Measurements from ENCODE around the gene TUFM.
"Not testable (repeated sequence)": the region's sequence is repeated elsewhere in the genome, so short reads cannot be mapped to it uniquely, and the experiment has no call there.

Gene TUFM

GRCh38 chr16:28823873-28824716, 22.1 kb downstream of the TUFM start:
- H3K4me3 ChIP-seq (ENCODE audit: low read depth, low read length): peak overlapping the region; percentile 95
- DNase-seq (ENCODE audit: low read depth, low spot score): peak; percentile 99
- TF ChIP-seq, protein P1, sequence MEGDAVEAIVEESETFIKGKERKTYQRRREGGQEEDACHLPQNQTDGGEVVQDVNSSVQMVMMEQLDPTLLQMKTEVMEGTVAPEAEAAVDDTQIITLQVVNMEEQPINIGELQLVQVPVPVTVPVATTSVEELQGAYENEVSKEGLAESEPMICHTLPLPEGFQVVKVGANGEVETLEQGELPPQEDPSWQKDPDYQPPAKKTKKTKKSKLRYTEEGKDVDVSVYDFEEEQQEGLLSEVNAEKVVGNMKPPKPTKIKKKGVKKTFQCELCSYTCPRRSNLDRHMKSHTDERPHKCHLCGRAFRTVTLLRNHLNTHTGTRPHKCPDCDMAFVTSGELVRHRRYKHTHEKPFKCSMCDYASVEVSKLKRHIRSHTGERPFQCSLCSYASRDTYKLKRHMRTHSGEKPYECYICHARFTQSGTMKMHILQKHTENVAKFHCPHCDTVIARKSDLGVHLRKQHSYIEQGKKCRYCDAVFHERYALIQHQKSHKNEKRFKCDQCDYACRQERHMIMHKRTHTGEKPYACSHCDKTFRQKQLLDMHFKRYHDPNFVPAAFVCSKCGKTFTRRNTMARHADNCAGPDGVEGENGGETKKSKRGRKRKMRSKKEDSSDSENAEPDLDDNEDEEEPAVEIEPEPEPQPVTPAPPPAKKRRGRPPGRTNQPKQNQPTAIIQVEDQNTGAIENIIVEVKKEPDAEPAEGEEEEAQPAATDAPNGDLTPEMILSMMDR (IDR thresholded peaks at IDR 0.05; ENCODE audit: low read depth, low read length): no peak
- in situ Hi-C loops (cut with HindIII; ENCODE audit: low sequenced_read_pairs): no loop called here

DNA sequence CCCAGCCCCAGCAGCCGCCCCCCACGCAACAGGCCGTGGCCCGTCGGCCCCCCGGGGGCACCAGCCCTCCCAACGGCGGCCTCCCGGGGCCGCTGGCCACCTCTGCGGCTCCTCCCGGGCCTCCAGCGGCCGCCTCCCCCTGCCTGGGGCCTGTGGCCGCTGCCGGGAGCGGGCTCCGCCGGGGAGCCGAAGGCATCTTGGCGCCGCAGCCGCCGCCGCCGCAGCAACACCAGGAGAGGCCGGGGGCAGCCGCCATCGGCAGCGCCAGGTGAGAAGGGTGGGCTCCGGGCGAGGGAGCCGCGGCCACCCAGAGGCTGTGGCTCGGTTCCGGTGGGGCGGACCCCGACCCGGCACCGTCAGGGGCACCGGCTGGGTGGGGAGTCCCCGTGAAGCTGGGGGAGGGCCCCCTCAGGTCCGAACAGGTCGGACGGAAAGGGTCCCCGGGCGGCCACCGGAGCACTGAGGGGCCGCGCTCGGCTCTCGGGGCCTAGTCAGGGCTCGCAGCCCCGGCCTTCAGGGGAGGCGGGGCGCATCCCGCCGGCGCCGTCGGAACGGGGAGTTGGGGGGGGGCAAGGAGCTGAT, 22.8 kb downstream of the TUFM start:
- DNase-seq (ENCODE audit: low read depth, low spot score): no peak
- TF ChIP-seq, protein P1 (IDR thresholded peaks at IDR 0.05; ENCODE audit: low read depth, low read length): no peak
- in situ Hi-C loops (cut with HindIII; ENCODE audit: low sequenced_read_pairs): no loop called here
- H3K4me3 ChIP-seq (ENCODE audit: low read depth, low read length): peak overlapping the region; percentile 95

- in situ Hi-C loops (cut with HindIII; ENCODE audit: low sequenced_read_pairs): no loop called here
- DNase-seq (ENCODE audit: low read depth, low spot score): peak; percentile 98
- TF ChIP-seq, protein P1 (IDR thresholded peaks at IDR 0.05; ENCODE audit: low read depth, low read length): no peak
- peak within 1 kb of the TSS; percentile 95 for H3K4me3 ChIP-seq (ENCODE audit: low read depth, low read length)
These were observed 23.4 kb downstream of the TUFM start, which contains the start of gene ATXN2L for GRCh38 chr16:28822520-28823290. Gene ATXN2L, plus strand, starts transcription at chr16:28822999. Its CDS starts 261 bp downstream, at chr16:28823260.

GRCh38 chr16:28821874-28822519, 24.2 kb downstream of the TUFM start:
- peak overlapping the region; percentile 95 for H3K4me3 ChIP-seq (ENCODE audit: low read depth, low read length)
- DNase-seq (ENCODE audit: low read depth, low spot score): no peak
- in situ Hi-C loops (cut with HindIII; ENCODE audit: low sequenced_read_pairs): no loop called here
- TF ChIP-seq, protein P1 (IDR thresholded peaks at IDR 0.05; ENCODE audit: low read depth, low read length): no peak

- DNase-seq (ENCODE audit: low read depth, low spot score); H3K4me3 ChIP-seq (ENCODE audit: low read depth, low read length); in situ Hi-C loops (cut with HindIII; ENCODE audit: low sequenced_read_pairs): not testable (repeated sequence)
These were observed 25.6 kb downstream of the TUFM start for GRCh38 chr16:28820546-28820945.

DNA sequence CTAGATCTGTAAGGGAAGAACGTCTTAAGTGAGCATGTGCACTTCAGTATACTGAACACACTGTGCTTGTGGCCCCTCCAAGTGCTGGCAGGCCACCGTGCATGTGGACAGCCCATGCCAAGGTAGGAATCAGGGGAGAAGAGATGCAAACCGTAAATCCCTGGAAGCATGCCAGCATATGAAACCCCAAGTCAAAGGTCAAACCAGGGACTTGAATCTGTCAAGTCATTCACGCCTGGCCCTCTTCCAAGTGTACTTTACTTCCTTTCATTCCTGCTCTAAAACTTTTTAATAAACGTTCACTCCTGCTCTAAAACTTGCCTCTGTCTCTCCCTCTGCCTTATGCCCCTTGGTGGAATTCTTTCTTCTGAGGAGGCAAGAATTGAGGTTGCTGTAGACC, 26.1 kb downstream of the TUFM start:
- TF ChIP-seq, protein P1 (IDR thresholded peaks at IDR 0.05; ENCODE audit: low read depth, low read length): no peak
- no peak overlapping the region for H3K4me3 ChIP-seq (ENCODE audit: low read depth, low read length)
- DNase-seq (ENCODE audit: low read depth, low spot score): no peak
- in situ Hi-C loops (cut with HindIII; ENCODE audit: low sequenced_read_pairs): no loop called here

- DNase-seq (ENCODE audit: low read depth, low spot score); in situ Hi-C loops (cut with HindIII; ENCODE audit: low sequenced_read_pairs); H3K4me3 ChIP-seq (ENCODE audit: low read depth, low read length): not testable (repeated sequence)
These were observed 38.6 kb downstream of the TUFM start for GRCh38 chr16:28807445-28808120.

Data from astrocyte of the spinal cord (primary cell).